ENCODE measurements around the gene CDKAL1.

Gene CDKAL1

GRCh38 chr6:20840675-20841074 is 306.4 kb downstream of the CDKAL1 start:
- DNase-seq (ENCODE audit: low read depth): no peak

- DNase-seq (ENCODE audit: low read depth): no peak
These were observed 307.5 kb downstream of the CDKAL1 start for GRCh38 chr6:20841806-20842205.

- no peak for DNase-seq (ENCODE audit: low read depth)
These were observed 311.3 kb downstream of the CDKAL1 start for GRCh38 chr6:20845592-20845991.

GRCh38 chr6:20846602-20847028 is 312.4 kb downstream of the CDKAL1 start:
- no peak for DNase-seq (ENCODE audit: low read depth)

- DNase-seq (ENCODE audit: low read depth): no peak
These were observed 313.6 kb downstream of the CDKAL1 start for GRCh38 chr6:20847904-20848303.

- DNase-seq (ENCODE audit: low read depth): no peak
These were observed 316.6 kb downstream of the CDKAL1 start for GRCh38 chr6:20850686-20851416.

- DNase-seq (ENCODE audit: low read depth): no peak
These were observed 317.5 kb downstream of the CDKAL1 start for GRCh38 chr6:20851795-20852194.

GRCh38 chr6:20853828-20854227 is 319.6 kb downstream of the CDKAL1 start:
- DNase-seq (ENCODE audit: low read depth): no peak

GRCh38 chr6:20856681-20857288 is 322.5 kb downstream of the CDKAL1 start:
- DNase-seq (ENCODE audit: low read depth): no peak

GRCh38 chr6:20861481-20861880 is 327.2 kb downstream of the CDKAL1 start:
- no peak for DNase-seq (ENCODE audit: low read depth)

- DNase-seq (ENCODE audit: low read depth): no peak
These were observed 331.8 kb downstream of the CDKAL1 start for GRCh38 chr6:20866036-20866435.

GRCh38 chr6:20866935-20867703 is 332.9 kb downstream of the CDKAL1 start:
- no peak for DNase-seq (ENCODE audit: low read depth)

- DNase-seq (ENCODE audit: low read depth): no peak
These were observed 334.3 kb downstream of the CDKAL1 start for GRCh38 chr6:20868397-20869096.

- no peak for DNase-seq (ENCODE audit: low read depth)
These were observed 335.8 kb downstream of the CDKAL1 start for GRCh38 chr6:20870021-20870420.

- DNase-seq (ENCODE audit: low read depth): no peak
These were observed 336.2 kb downstream of the CDKAL1 start for GRCh38 chr6:20870493-20870892.

- DNase-seq (ENCODE audit: low read depth): no peak
These were observed 339.4 kb downstream of the CDKAL1 start for GRCh38 chr6:20873425-20874190.

- DNase-seq (ENCODE audit: low read depth): no peak
These were observed 341.2 kb downstream of the CDKAL1 start for GRCh38 chr6:20875369-20875963.

GRCh38 chr6:20876036-20876435 is 341.8 kb downstream of the CDKAL1 start:
- no peak for DNase-seq (ENCODE audit: low read depth)

GRCh38 chr6:20876561-20876960 is 342.3 kb downstream of the CDKAL1 start:
- DNase-seq (ENCODE audit: low read depth): no peak

GRCh38 chr6:20877008-20877937 is 343.0 kb downstream of the CDKAL1 start:
- no peak for DNase-seq (ENCODE audit: low read depth)
